HCT116 (cell line): Measurements from ENCODE around the gene TMEM198.

Experiments
- CTCF ChIP-seq, 3 experiments: fragments of 200-600 bp in 1 of 3; sonication (generic) in 1 of 3; IDR thresholded peaks in 2 of 3; conservative IDR thresholded peaks in 1 of 3; 2 replicates each; pipeline ENCODE4 v1.5.1; 2012 to 2017; ENCODE audit warnings: low read depth in 2 of 3, low read length in 2 of 3, antibody characterized with exemption in 1 of 3, borderline replicate concordance in 1 of 3, control low read depth in 1 of 3, mild to moderate bottlenecking in 1 of 3, mixed read lengths in 1 of 3, mixed run types in 1 of 3, moderate library complexity in 1 of 3; ENCODE audit not compliant: insufficient read depth in 1 of 3
- EZH2phosphoT487 ChIP-seq: fragments of 200-600 bp; IDR thresholded peaks from 2 replicates; pipeline ENCODE4 v1.6.1; 2018; ENCODE audit warnings: antibody characterized with exemption, borderline replicate concordance
- JUND ChIP-seq: IDR thresholded peaks from 2 replicates; pipeline ENCODE4 v1.6.1; 2012
- MAX ChIP-seq: IDR thresholded peaks from 2 replicates; pipeline ENCODE4 v1.6.1; 2012
- POLR2A ChIP-seq: IDR thresholded peaks from 2 replicates; pipeline ENCODE4 v1.7.0; 2011; ENCODE audit warnings: borderline replicate concordance; ENCODE audit not compliant: insufficient read depth, insufficient read length; ENCODE audit errors: extremely low read depth
- POLR2AphosphoS5 ChIP-seq: IDR thresholded peaks from 2 replicates; pipeline ENCODE4 v1.6.1; 2011; ENCODE audit warnings: mild to moderate bottlenecking, low read depth, low read length, moderate library complexity
- TCF7L2 ChIP-seq: IDR thresholded peaks from 2 replicates; pipeline ENCODE4 v1.7.0; 2011; ENCODE audit warnings: borderline replicate concordance, inconsistent platforms; ENCODE audit not compliant: insufficient read depth, insufficient read length; ENCODE audit errors: extremely low read depth

DNA sequence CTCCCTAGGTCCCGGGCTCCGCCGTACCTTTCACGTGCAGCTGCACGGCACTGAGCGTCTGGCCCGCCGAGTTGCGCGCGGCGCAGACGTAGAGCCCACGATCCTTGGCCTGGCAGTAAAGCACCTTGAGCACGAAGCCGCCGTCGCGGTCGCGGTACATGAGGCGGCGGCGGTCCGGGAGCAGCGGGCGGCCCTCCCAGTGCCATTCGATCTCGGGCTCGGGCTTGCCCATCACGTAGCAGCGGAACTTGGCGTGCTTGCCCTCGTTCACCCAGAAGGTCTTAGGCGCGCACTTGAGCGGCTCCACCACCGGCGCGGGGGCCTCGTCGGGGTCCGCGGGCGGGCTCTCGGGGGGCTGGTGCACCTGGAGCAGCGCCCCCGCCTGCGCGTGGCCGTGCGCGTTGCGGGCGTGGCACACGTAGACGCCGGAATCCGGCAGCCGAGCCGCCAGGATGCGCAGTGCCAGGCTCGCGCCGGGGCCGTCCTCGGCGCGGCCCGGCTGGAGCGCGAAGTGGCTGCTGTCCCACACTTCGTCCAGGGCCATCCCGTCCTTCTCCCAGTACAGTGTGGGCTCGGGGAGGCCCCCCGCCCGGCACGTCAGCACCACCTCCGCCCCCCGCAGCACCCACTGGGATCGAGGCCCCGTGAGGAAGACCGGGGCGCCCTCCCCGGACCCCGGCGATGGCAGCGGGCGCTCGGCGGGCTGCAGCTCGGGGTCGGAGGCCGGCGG, 26.5 kb downstream of the TMEM198 start:
- TF ChIP-seq EZH2phosphoT487, result no peak
- TF ChIP-seq POLR2AphosphoS5, result no peak
- no peak for TF ChIP-seq POLR2A
- no peak for TF ChIP-seq MAX
- TF ChIP-seq CTCF (IDR thresholded peaks at IDR 0.05 in 2 of 3, conservative IDR thresholded peaks at IDR 0.05 in 1 of 3; ENCODE audit: borderline replicate concordance in 1 of 3, insufficient read depth in 1 of 3, low read depth in 2 of 3, low read length in 2 of 3), result no peak
- no peak for TF ChIP-seq JUND
- TF ChIP-seq TCF7L2, result no peak
